Renal cortex interstitium (tissue), 11 donors: ENCODE data around the gene RGR. TPM values are rescaled to one million over a fixed set of nuclear protein-coding genes. Genes with fewer than 3 reads are reported as not detected.

Experiments used
- DNase-seq, 11 donors: peaks; one replicate each; pipeline ENCODE4 v3.0.0-alpha.2; 2013; ENCODE audit warnings: low read depth in 9 of 11, low spot score in 4 of 11; ENCODE audit errors: extremely low read depth in 1 of 11
- polyA plus RNA-seq, 3 donors: library from polyadenylated mRNA; unstranded; fragments of 120-200 nt; gene quantifications; one replicate each; pipeline ENCODE4 v1.2.1, GENCODE V29; 2013; ENCODE audit not compliant: insufficient read length in 3 of 3

RGR gene
- polyA plus RNA-seq, 3 donors, result 0.23 TPM; not detected in 2

DNA sequence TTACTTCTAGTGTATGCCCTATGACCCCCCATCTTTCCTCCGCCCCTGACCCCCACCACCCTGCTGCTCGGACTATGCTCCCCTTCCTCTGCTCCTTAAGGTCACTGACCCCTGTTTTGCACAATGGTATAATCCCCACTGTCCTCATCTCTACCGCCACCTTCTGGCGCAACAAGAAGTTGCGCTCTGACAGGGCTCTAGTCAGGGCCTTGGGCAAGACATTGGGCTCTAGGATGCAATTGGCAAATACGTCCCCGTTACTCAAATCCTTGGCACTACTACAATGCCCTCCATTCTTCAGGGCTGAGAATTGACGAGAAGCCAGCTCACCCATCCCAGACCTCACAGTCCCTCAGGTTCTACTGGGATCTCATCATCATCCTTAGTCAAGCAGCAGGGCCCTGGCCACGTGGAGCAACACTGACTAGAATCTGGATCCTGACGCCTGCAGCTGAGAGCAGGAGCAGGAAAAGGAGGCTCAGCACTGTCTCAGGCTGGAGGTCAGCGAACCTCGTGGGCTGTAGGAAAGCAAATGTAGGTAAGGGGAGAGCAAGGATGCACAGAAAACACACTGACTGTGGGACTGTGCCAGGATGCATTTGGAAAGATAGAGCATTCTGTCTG is 30.1 kb upstream of the RGR start:
- DNase-seq, result no peak

GRCh38 chr10:84216834-84217233 is 28.0 kb upstream of the RGR start:
- no peak for DNase-seq

- DNase-seq, result no peak
Observed at GRCh38 chr10:84217746-84218145, 27.1 kb upstream of the RGR start.

DNA sequence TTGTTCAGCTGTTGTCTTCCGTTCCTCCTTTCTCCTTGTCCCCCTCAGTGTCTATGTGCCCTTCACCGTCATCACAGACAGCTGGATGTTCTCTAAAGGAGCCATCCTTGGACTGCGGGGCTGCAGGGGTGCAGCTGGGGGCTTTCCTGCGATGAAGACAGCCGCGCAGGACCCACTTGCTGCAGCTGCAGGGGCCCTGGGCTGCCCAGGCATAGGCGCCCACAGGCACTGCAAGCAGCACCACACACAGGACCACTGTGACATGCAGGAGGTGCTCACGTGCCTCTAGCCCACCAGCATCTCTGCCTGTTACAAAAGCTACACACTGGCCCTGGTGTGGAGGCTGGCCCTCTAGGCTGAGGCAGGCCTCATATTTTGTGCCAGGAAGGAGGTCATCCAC is 22.9 kb upstream of the RGR start:
- DNase-seq, result no peak

- DNase-seq, result peak in 10 of 11 donors; percentile 5 to 46 (median 28)
Observed at GRCh38 chr10:84224411-84225028, 20.3 kb upstream of the RGR start.

GRCh38 chr10:84225427-84226173 is 19.3 kb upstream of the RGR start, which contains the start of gene LRIT2:
Gene LRIT2, minus strand, starts transcription at chr10:84225544. Its CDS starts 24 bp downstream, at chr10:84225520.
- DNase-seq, result no peak

GRCh38 chr10:84226616-84227015 is 18.2 kb upstream of the RGR start:
- no peak for DNase-seq

- no peak for DNase-seq
Observed at GRCh38 chr10:84227810-84228209, 17.0 kb upstream of the RGR start.

- DNase-seq, result no peak
Observed at GRCh38 chr10:84230359-84230758, 14.5 kb upstream of the RGR start.

GRCh38 chr10:84232376-84232775 is 12.5 kb upstream of the RGR start:
- no peak for DNase-seq

- no peak for DNase-seq
Observed at GRCh38 chr10:84233940-84234339, 10.9 kb upstream of the RGR start.

GRCh38 chr10:84234479-84234878 is 10.4 kb upstream of the RGR start:
- no peak for DNase-seq

DNA sequence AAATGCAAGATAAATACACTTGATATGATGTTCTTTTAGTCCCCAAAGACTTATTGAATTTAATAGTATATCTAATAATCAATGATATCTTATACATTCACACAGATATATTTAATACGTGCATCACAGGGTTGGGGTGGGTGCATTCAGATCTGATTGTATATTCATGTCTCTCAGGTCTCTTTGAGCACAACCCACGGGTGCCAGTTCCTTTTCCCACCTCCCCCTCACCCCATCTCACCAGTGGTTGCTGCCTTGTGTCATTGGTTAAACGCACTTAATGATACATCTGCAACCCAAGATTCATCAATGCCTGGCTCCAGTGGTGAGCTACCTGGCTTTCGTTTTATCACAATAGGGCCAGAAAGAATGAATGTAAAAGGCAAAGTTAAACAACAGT is 9.8 kb upstream of the RGR start:
- no peak for DNase-seq

DNA sequence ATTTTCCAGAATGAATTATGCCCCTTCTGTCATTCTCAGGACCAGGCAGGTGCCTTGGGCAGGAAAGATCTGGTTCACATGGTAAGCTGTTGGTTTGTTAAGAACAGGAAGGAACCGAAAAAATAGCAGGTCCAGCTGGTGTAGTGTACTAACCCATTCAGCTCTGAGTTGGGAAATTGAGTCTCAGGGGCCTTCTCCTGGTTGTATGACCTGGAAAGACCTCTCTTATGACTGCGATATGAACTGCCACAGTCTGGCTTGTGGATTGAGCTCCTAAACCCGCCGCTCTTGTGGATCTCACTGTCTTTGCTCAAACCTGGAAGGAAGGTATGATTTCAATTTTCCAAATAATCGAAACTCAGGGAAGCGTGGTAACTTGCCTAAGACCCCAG is 8.1 kb upstream of the RGR start:
- DNase-seq, result no peak

DNA sequence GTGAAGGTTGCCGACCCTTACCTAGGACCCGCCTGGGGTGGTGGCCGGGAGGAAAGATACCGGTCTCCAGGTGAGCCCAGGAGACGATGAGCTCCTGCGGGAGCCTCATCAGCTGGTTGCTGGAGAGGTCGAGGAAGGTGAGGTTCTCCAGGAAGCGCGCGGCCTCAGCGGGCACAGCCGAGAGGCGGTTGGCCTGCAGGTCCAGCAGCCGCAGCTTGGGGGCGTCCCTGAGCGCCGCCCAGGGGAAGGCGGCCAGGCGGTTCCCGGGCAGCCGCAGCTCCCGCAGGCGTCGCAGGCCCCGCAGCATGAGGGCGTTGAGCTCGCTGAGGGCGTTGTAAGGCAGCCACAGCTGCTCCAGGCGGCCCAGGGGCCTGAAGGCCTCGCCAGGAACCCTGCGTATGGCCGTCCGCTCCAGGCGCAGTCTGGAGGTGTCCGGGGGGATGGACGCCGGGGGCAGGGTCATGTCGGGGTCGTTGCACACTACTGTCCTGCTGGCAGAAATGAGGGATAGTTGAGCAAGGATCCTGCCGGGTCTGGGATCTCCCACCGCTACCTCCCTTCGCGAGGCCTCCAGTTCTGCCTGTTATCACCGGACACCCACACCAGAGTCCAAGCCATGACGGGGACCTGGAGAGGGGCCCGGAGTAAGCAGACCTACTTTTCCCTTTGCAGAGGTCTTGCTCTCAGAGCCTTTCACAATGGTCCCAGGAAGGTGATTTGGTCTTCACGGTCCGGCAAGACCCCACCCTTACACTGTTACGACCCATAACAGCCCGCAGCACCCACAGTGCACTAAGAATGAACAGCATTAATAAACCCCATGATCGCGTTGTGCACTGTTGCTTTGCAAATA is 7.4 kb upstream of the RGR start:
- DNase-seq, result no peak

- DNase-seq, result no peak
Observed at GRCh38 chr10:84238909-84239308, 5.9 kb upstream of the RGR start.

DNA sequence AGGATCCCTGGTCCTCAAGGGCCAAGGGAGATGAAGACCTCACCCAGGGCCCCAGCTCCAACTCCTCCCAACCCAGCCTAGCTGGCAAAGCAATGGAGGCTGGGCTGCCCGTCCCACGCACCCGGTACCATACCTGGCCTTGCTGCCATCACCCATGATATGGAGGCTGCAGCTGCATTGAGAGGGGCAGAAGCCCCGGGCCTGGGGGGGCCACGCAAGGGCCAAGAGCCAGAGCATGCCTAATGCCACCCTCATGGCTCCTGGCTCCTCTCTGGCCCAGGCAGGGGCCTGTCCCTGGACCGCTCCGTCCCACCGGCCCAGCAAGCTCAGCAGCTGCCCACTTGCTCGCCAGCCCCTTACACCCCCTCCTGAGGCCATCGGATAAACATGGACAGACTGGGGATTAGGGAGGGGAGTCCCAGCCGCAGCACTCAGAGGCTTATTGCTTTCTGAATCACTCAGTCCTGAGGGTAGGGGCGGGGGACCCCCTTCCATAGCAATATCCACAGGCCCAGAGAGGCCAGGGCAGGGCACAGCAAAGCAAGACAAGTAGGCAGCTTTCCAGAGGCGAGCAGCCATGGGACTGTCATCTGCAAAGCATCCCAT is 3.6 kb upstream of the RGR start, which contains the start of gene LRIT1:
Gene LRIT1, minus strand, starts transcription at position 362 of the 606 bp plus-strand sequence. Its CDS starts 107 bp downstream, at position 255.
- DNase-seq, result no peak

GRCh38 chr10:84243759-84244158 is 1.1 kb upstream of the RGR start:
- no peak for DNase-seq

DNA sequence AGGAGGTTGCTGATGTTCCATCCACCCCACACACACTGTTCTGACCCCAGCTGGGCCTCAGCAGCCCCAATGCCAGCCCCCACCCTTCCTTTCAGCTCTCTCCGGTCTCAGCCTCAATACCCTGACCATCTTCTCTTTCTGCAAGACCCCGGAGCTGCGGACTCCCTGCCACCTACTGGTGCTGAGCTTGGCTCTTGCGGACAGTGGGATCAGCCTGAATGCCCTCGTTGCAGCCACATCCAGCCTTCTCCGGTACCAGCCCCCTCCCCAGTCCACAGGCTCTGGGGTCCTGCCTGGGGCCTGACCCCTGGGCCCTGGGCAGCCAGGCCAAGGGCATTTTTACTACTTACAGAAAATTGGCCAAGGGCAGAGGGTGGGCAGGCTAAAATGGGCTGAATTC is 2.6 kb downstream of the RGR start:
- DNase-seq, result no peak
